HEK293T (cell line): ENCODE measurements around the gene ARL15.

Source experiments
- ARNT ChIP-seq: fragments of 450-650 bp; IDR thresholded peaks from 2 replicates; pipeline ENCODE4 v1.6.1; 2017; ENCODE audit warnings: mild to moderate bottlenecking
- BHLHE40 ChIP-seq: fragments of 450-650 bp; IDR thresholded peaks from 2 replicates; pipeline ENCODE4 v1.6.1; 2016; ENCODE audit warnings: mild to moderate bottlenecking, moderate library complexity, borderline replicate concordance
- CTBP1 ChIP-seq: fragments of 450-650 bp; IDR thresholded peaks from 2 replicates; pipeline ENCODE4 v1.6.1; 2016; ENCODE audit warnings: borderline replicate concordance
- FOXK2 ChIP-seq: fragments of 450-650 bp; IDR thresholded peaks from 2 replicates; pipeline ENCODE4 v1.6.1; 2016; ENCODE audit warnings: mild to moderate bottlenecking
- FOXM1 ChIP-seq: fragments of 450-650 bp; IDR thresholded peaks from 2 replicates; pipeline ENCODE4 v1.6.1; 2017; ENCODE audit warnings: mild to moderate bottlenecking, borderline replicate concordance
- NFRKB ChIP-seq: fragments of 450-650 bp; IDR thresholded peaks from 2 replicates; pipeline ENCODE4 v1.6.1; 2016; ENCODE audit warnings: mild to moderate bottlenecking, moderate library complexity
- PKNOX1 ChIP-seq: fragments of 450-650 bp; IDR thresholded peaks from 2 replicates; pipeline ENCODE4 v1.6.1; 2016
- SP1 ChIP-seq: fragments of 450-650 bp; IDR thresholded peaks from 2 replicates; pipeline ENCODE4 v1.6.1; 2017
- SUZ12 ChIP-seq: fragments of 450-650 bp; IDR thresholded peaks from 2 replicates; pipeline ENCODE4 v1.6.1; 2016; ENCODE audit warnings: mild to moderate bottlenecking

- TF ChIP-seq FOXK2: no peak
- no peak for TF ChIP-seq CTBP1
- TF ChIP-seq SP1: no peak
- no peak for TF ChIP-seq PKNOX1
- no peak for TF ChIP-seq ARNT
- no peak for TF ChIP-seq FOXM1
- no peak for TF ChIP-seq BHLHE40
- no peak for TF ChIP-seq SUZ12
- no peak for TF ChIP-seq NFRKB
These were observed 92.4 kb downstream of the ARL15 start for GRCh38 chr5:54217826-54218503.
